GM19468 (cell line): Measurements from ENCODE around the gene DAGLA.

Experiments
- ATAC-seq: cut with Tn5 transposase; IDR thresholded peaks from one replicate; pipeline ENCODE4 v1.9.1; 2021; ENCODE audit warnings: mild to moderate bottlenecking, moderate library complexity, moderate number of reproducible peaks; ENCODE audit not compliant: unreplicated experiment; ENCODE audit errors: extremely low read depth

DAGLA gene

GRCh38 chr11:61687420-61687819, 7.2 kb downstream of the DAGLA start:
- no peak for ATAC-seq

- ATAC-seq, result no peak
These were observed 8.4 kb downstream of the DAGLA start for GRCh38 chr11:61688365-61689163.

- ATAC-seq, result no peak
These were observed 8.9 kb downstream of the DAGLA start for GRCh38 chr11:61689164-61689496.

GRCh38 chr11:61690706-61691379, 10.7 kb downstream of the DAGLA start:
- ATAC-seq, result no peak

- no peak for ATAC-seq
These were observed 11.4 kb downstream of the DAGLA start for GRCh38 chr11:61691380-61692156.

- ATAC-seq, result no peak
These were observed 13.9 kb downstream of the DAGLA start for GRCh38 chr11:61693922-61694601.

GRCh38 chr11:61694602-61694939, 14.4 kb downstream of the DAGLA start:
- no peak for ATAC-seq

- ATAC-seq, result no peak
These were observed 14.9 kb downstream of the DAGLA start for GRCh38 chr11:61694946-61695706.

- no peak for ATAC-seq
These were observed 15.7 kb downstream of the DAGLA start for GRCh38 chr11:61695917-61696316.

GRCh38 chr11:61696602-61697001, 16.4 kb downstream of the DAGLA start:
- no peak for ATAC-seq

- ATAC-seq, result no peak
These were observed 16.9 kb downstream of the DAGLA start for GRCh38 chr11:61697078-61697502.

GRCh38 chr11:61697764-61698163, 17.6 kb downstream of the DAGLA start:
- ATAC-seq, result no peak

- ATAC-seq, result no peak
These were observed 18.2 kb downstream of the DAGLA start for GRCh38 chr11:61698173-61698948.

- ATAC-seq, result no peak
These were observed 19.6 kb downstream of the DAGLA start for GRCh38 chr11:61699737-61700160.

- ATAC-seq, result no peak
These were observed 20.0 kb downstream of the DAGLA start for GRCh38 chr11:61700212-61700611.

GRCh38 chr11:61700720-61701119, 20.5 kb downstream of the DAGLA start:
- ATAC-seq, result no peak

- ATAC-seq, result no peak
These were observed 21.2 kb downstream of the DAGLA start for GRCh38 chr11:61701242-61701886.

- ATAC-seq, result no peak
These were observed 22.6 kb downstream of the DAGLA start for GRCh38 chr11:61702701-61703312.
